ENCODE results near the gene SNRPA1.
"Not testable (repeated sequence)": the region's sequence is repeated elsewhere in the genome, so short reads cannot be mapped to it uniquely, and the experiment has no call there.

Gene SNRPA1

GRCh38 chr15:101294731-101295606 is at the start of gene SNRPA1:
Gene SNRPA1, minus strand, starts transcription at chr15:101295248. Its CDS starts 70 bp downstream, at chr15:101295178.
- peak; percentile 98 for DNase-seq

- DNase-seq, result no peak
These were observed 47.0 kb upstream of the SNRPA1 start for GRCh38 chr15:101342056-101342455.

- DNase-seq, result no peak
These were observed 43.5 kb upstream of the SNRPA1 start for GRCh38 chr15:101338502-101339057.

GRCh38 chr15:101337976-101338375 is 42.9 kb upstream of the SNRPA1 start:
- no peak for DNase-seq

- not testable (repeated sequence) for DNase-seq
These were observed 39.1 kb upstream of the SNRPA1 start for GRCh38 chr15:101333907-101334789.

- peak; percentile 13 for DNase-seq
These were observed 37.0 kb upstream of the SNRPA1 start for GRCh38 chr15:101332061-101332467.

GRCh38 chr15:101329867-101330380 is 34.9 kb upstream of the SNRPA1 start:
- DNase-seq, result no peak

- no peak for DNase-seq
These were observed 34.3 kb upstream of the SNRPA1 start for GRCh38 chr15:101329309-101329863.

GRCh38 chr15:101328001-101328400 is 33.0 kb upstream of the SNRPA1 start:
- DNase-seq, result no peak

- no peak for DNase-seq
These were observed 32.2 kb upstream of the SNRPA1 start for GRCh38 chr15:101327147-101327740.

GRCh38 chr15:101326462-101327146 is 31.6 kb upstream of the SNRPA1 start:
- no peak for DNase-seq

GRCh38 chr15:101326026-101326315 is 30.9 kb upstream of the SNRPA1 start:
- DNase-seq, result no peak

- DNase-seq, result no peak
These were observed 30.4 kb upstream of the SNRPA1 start for GRCh38 chr15:101325263-101326025.

- no peak for DNase-seq
These were observed 29.6 kb upstream of the SNRPA1 start for GRCh38 chr15:101324524-101325177.

GRCh38 chr15:101323793-101324523 is 28.9 kb upstream of the SNRPA1 start:
- DNase-seq, result no peak

GRCh38 chr15:101322854-101323477 is 27.9 kb upstream of the SNRPA1 start:
- DNase-seq, result no peak

GRCh38 chr15:101322016-101322695 is 27.1 kb upstream of the SNRPA1 start:
- no peak for DNase-seq

GRCh38 chr15:101320501-101321052 is 25.5 kb upstream of the SNRPA1 start:
- DNase-seq, result no peak

Data from NCI-H69 (cell line).